GM18519 (cell line): ENCODE data around the gene DGLUCY.
"Not testable (repeated sequence)": the region's sequence is repeated elsewhere in the genome, so short reads cannot be mapped to it uniquely, and the experiment has no call there.

ENCODE experiments used
- ATAC-seq: cut with Tn5 transposase; IDR thresholded peaks from one replicate; pipeline ENCODE4 v1.9.1; 2021; ENCODE audit warnings: mild to moderate bottlenecking, moderate library complexity; ENCODE audit not compliant: unreplicated experiment, low FRiP score

DGLUCY gene

DNA sequence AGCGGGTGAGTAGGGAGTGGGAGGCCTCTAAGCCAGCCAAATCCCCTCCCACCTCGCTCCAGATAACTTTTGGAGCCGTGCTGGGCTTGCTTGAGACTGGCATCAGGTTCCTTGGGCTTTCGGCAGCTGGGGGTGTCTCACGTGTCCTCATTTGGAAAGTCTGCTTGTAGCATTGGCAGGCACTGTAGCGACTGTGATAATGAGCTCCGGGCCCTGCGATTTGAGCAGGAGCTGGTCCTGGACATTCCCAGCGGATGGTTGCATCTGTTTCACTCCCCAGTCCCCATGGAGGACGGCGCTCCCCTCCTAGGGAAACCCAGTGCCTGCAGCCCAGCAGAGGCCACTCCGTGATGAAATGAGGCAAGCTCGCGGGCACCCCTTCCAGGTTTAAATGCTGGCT is 49.4 kb downstream of the DGLUCY start:
- ATAC-seq: no peak

DNA sequence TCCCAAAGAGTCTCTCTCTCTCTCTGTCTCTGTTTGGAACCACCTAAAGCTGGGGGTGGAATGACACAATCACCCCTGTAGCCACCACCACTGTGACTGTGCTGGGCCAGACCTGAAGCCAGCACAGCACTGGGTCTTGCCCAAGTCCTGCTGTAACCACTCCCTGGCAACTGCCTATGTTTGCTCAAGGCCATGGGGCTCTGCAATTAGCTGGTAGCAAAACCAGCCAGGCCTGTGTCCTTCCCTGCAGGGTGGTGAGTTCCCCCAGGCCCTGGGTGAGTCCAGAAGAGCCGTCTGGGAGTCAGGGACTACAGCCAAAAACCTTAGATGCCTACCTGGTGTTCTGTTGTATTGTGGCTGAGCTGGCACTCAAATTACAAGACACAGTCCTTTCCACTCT is 50.8 kb downstream of the DGLUCY start:
- ATAC-seq: no peak

DNA sequence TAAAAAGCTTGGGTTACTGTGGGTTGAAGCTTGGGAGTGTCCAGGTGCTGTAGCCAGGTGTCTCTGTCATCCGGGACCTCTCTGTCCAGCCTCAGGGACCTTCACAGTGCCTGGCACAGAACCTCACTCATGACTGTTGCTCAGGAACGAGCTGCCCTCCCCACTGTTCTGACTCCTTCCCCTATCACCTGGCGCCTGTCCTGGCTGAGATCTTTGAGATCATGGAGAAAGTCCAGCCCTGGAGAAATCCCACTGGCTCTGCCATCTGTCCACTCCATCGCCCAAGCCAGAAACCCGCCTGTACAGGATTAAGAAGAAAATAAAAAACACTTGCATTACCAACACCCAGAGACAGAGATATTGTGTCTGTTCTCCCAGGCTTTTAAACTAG is 53.5 kb downstream of the DGLUCY start:
- ATAC-seq: no peak

GRCh38 chr14:91169951-91170350 is 56.1 kb downstream of the DGLUCY start:
- no peak for ATAC-seq

DNA sequence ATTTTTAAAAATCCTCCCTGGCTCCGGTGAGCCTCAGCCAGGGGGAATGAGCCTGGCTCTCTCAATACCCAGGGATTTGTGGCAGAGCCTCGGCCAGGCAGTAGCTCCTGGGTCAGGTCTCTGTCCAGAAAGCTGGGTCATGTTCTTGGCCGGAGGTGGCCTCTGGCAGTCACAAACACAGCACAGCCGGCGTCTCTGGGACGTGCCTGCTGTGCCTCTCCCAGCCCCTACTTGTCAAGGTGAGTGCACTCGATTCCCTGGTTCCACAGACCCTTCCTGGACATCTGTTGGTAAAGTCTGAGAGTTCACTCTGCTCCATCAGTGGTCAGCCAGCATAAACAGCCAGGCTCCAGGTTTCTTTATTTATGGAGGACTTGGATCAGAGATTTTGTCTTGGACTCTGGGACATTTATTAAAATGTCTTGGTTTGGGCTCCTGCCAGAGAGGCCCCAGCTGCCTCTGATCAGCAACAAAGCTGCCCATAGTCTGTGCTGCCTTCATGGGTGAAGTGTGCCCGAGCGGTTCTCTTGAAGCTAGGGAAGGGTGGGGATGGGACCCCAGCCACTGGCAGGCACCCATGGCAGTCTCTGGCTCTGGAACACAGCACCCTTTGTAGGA is 56.7 kb downstream of the DGLUCY start:
- no peak for ATAC-seq

DNA sequence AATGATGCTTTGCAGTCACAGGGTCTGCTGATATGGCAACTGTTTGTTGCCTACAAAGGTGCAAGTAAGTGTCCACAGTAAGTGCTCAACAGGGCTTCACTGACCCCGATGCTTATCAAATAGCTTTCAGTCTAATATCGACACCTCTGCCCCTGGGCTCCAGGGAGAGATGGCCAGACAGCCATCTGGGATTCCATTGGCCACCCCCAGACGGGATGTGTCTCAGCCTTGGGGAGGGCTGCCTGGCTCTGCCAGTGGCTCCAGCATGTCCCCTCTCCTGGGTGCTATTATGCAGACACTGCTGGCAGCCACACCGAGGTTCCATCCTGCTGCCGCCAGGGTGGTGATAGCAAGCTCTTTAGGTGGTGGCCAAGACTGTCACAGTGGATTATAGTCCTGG is 57.4 kb downstream of the DGLUCY start:
- ATAC-seq: no peak

GRCh38 chr14:91173221-91173670 is 59.4 kb downstream of the DGLUCY start:
- ATAC-seq: no peak

- no peak for ATAC-seq
Observed at GRCh38 chr14:91173904-91174303, 60.0 kb downstream of the DGLUCY start.

DNA sequence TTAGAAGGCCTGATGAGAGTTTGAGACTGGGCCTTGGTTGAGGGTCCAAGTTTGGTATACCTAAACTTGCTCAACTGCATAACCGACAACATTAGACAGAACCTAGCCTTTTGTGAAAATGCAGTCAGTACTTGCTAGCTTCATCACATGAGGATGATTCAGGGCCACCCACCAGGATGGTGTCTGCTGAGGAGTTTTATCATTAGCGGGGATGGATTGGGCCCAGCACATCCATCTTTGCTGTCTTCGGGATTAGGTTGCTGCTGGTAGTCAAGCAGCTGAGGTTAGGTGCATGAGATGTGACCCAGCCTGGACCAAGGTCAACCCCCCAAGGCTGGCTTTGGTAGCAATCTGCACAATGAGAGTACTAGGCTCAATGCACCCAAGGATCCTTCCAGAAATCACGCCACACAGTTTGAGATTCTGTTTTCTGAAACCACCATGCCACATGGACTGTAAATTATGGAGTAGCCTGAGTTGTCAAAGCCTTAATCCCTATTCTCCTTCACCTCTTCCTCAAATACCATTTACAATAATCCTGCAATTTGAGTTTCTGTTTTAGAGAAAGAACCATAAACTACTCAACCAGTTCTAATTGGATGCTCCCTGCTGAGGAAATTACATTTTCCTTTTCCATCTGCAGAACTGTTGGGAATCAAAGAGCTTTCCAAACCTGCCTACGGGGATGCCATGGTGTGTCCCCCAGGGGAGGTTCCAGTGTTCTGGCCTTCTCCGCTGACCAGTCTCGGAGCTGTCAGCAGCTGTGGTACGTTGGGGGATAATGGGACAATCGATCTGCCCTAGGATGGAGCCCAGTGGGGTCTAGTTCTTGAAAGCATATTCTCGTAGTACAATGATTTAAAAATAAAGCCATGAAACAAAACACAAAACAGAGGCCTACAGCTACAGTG is 61.7 kb downstream of the DGLUCY start:
- no peak for ATAC-seq

DNA sequence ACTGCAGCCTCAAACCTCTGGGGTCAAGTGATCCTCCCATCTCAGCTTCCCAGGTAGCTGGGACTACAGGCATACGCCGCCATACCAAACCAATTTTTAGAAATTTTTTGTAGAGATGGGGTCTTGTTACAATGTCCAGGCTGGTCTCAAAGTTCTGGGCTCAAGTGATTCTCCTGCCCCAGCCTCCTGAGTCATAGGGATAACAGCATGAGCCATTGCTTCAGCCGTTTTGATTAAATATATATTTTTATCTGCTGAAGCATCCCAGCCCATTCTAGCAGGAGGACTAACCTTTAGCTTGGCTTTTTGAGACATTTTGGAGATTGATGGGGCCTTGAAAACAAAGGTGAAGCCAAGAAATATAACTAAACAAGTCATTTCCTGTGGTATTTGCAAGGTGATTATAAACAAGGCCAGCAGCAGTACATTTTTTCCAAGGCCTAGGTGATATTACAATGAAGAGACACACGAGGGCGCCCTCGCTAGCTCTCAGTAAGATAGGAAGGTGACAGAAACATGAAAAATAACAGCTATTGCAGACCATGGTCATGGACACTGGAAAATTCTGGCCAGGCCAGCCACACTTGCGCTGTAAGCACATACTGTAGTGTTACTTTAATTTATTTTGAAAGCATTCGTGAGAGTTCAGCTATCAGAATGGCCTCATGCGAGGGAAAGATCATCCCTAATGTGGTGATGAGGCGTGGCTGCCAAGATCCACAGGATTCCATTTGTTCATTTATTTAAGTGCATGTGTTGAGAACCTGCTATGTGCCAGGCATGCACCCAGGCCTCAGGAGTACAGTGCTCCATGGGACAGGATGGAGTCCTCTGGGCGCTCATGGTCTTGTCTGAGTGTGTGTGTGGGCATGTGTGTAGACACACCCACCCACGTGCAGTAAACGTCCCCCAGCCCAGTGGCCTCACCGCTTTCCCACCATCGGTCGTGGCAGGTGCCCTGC is 63.5 kb downstream of the DGLUCY start:
- ATAC-seq: no peak

DNA sequence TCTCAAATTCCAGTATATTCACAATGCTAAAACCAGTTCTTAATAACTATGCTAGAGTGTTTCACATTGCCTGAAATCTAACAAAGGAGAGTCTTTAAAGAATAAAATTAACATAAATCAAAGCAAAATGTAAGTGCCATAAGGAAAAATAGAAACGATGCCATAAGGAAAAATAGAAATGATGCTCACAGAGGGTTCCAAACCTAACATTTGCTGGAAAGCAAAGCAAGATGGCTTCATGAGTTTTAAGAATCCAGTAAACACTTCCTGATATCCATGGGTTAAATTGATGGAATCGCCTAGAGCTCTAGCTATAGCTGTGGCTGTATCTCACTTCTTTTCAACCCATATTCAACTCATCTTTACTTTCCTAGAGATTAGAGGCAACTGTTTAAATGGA is 66.7 kb downstream of the DGLUCY start:
- no peak for ATAC-seq

GRCh38 chr14:91182753-91183152 is 68.9 kb downstream of the DGLUCY start:
- not testable (repeated sequence) for ATAC-seq

- ATAC-seq: no peak
Observed at GRCh38 chr14:91184559-91184958, 70.7 kb downstream of the DGLUCY start.

GRCh38 chr14:91185721-91186120 is 71.8 kb downstream of the DGLUCY start:
- ATAC-seq: no peak

- no peak for ATAC-seq
Observed at GRCh38 chr14:91186515-91187066, 72.7 kb downstream of the DGLUCY start.

GRCh38 chr14:91187271-91187670 is 73.4 kb downstream of the DGLUCY start:
- no peak for ATAC-seq

DNA sequence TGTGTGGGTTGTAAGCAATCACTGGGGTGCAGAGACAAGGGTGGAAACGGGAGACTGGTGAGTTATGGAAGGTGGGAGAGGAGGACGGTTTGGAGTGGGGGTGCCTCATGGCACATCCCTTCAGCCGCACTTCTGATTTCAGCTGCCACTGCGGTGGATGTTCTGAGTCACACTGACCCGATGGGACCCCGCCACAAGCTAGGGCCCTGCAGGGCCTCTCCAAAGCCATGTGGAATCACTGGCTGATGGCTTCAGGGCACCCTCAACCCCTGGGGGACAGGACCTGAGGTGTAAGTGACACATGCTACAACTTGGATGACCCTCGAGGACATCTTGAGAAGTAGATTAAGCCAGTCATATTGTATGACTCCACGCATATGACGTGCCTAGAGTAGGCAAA is 77.0 kb downstream of the DGLUCY start:
- no peak for ATAC-seq

- ATAC-seq: no peak
Observed at GRCh38 chr14:91193069-91193468, 79.2 kb downstream of the DGLUCY start.

DNA sequence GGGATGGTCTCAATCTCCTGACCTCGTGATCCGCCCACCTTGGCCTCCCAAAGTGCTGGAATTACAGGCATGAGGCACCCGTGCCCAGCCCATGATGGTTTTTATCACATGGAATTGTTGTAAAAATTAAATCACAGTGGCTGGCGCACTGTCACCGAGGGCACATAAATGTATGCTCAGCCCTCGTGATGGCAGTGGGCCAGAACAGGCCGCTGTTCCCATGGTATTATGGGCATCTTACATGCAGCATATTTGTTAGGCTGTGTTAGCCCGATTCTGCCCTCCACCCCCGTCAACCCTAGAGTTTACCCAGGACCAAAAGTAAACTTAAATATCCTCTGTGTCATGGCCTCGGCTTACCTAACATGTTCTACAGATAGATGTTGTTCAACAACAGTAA is 82.0 kb downstream of the DGLUCY start:
- ATAC-seq: no peak

DNA sequence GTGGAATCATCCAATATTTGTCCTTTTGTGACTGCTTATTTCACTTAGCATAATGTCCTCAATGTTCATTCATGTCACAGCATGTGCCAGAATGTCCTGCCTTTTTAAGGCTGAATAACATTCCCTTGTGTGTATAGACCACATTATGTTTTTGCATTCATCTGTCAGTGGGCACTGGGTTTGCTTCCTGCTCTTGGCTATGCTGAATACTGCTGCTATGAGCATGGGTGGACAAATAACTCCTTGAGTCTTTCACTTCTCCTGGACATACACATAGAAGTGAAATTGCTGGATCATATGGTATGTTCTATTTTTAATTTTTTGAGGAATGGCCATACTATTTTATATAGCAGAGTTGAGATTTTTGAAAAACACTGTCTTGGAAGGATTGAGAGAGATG is 83.8 kb downstream of the DGLUCY start:
- ATAC-seq: no peak

GRCh38 chr14:91200802-91201201 is 86.9 kb downstream of the DGLUCY start:
- not testable (repeated sequence) for ATAC-seq
